ENCODE data around the gene SH2D3A.

The SH2D3A gene

DNA sequence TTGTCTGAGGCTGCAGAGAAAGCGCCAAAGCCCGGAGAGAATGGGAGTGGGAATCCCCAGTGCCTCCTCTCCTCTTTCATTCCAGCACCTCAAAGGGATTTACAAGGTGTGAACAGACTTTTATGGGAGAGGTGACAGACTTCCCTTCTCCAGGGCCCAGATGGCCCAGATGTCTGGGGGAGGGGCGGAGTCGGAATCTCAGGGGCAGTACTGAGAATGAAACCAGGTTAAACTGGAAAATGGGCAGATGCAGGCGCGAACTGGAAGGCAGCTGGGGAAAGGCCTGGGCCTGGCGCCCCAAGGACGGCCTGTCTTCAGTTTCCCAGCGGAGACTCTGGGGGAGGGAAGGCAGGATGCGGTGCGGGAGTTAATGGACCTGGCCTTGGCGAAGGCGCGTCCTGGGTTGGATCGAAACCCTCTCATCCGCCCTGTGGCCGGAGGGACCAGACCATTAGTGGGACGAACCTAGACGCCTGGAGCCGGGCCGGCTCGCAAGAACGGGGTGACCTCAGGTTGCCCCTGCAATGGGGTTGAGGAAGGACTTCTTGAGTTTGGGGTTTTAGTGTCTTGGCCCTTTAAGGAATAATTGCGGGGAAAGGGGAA is 28.3 kb downstream of the SH2D3A start:
- peak in 1 of 4 experiments; percentile 21 for DNase-seq (ENCODE audit: low read depth in 4 of 4, low spot score in 1 of 4)

DNA sequence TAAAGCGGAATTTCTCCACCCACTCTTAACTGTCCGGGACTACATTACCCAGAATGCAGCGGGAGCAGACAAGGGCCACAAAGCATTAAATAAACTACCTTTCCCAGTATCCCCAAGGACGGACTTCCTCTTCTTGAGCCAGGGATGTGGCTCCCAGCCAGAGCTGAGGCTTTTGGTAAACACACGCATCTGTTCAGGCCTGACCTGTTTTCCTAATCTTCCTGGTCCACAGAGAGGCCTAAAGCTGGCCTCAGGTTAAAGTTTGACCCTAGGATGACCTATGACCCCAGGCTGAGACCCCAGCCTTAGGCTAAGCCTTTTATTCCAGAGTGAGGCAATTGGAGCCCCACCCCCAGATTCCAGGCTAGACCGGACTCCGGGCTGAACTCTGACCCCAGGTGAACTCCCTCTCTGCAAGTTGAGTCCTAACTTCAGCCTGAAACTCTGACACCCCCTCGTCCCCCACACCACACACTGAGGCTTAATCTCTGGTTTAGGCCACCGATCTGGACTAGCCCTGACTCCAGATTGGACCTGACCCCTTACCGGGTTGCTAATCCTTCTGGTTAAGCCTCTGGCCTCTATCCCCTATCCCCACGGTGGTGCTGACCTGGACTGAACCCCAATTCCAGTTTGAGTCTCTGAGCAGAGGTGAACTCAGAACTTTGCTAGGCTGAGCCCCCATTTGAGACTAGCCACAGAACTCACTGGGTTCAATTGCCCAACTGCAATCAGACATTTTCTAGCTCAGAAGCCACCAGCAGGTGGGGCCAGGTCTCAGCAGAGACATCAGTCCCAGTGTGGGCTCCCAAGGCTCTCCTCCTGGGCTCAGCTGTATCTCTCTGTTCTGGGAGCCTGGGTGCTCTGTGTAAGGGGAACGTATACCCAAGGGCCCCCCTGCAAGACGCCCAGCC is 29.1 kb downstream of the SH2D3A start:
- DNase-seq (ENCODE audit: low read depth in 4 of 4, low spot score in 1 of 4): peak; percentile 43 to 73 (median 55)

DNA sequence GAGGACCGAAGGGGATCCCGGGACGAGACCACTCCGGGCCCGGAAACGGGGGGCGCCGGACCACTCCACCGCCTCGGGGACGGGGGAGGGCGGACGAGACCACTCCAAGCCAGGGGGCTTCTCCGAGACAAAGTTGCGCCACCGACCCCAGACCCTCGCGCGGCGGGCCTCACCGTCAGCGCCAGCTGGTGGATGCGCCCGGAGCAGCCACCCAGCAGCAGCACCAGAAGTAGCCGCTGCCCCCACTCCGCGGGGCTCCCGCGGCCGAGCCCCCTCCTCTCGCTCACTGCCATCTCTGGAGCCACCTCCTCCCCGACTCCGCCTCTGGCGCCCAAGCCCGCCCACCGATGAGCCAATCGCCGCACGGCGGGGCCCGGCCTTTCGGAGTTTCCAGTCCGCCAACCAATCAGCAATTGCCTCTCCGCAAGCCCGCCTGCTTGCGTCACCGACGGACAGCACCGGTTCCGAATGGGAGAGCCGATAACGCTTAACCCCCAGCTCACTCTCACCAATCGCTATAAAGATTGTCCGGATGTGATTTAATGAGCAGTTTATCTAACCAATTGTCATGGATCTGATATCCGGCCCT is 29.9 kb downstream of the SH2D3A start, which contains the start of gene GPR108:
Gene GPR108, minus strand, starts transcription at position 297 of the 589 bp plus-strand sequence. Its CDS starts 4 bp downstream, at position 293.
- DNase-seq (ENCODE audit: low read depth in 4 of 4, low spot score in 1 of 4): peak; percentile 94 to 99 (median 97)

DNA sequence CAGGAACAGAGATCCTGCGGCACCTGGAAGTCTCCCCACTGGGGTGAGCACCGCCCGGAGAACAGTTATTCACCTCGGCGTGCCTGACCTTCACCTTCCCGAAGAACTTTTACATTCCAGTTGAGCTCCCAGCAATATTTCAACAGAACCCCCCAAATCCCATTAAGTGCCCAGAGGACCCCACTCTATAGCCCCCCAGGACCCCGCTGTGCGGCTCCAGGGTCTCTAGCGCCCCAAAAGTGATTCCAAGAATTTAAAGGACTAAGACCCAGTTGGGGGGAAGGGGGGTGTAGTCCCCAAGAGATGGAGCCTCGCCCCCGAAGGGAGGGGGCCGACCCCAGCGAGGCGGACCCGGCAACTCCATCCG is 30.3 kb downstream of the SH2D3A start:
- no peak for DNase-seq (ENCODE audit: low read depth in 4 of 4, low spot score in 1 of 4)

DNA sequence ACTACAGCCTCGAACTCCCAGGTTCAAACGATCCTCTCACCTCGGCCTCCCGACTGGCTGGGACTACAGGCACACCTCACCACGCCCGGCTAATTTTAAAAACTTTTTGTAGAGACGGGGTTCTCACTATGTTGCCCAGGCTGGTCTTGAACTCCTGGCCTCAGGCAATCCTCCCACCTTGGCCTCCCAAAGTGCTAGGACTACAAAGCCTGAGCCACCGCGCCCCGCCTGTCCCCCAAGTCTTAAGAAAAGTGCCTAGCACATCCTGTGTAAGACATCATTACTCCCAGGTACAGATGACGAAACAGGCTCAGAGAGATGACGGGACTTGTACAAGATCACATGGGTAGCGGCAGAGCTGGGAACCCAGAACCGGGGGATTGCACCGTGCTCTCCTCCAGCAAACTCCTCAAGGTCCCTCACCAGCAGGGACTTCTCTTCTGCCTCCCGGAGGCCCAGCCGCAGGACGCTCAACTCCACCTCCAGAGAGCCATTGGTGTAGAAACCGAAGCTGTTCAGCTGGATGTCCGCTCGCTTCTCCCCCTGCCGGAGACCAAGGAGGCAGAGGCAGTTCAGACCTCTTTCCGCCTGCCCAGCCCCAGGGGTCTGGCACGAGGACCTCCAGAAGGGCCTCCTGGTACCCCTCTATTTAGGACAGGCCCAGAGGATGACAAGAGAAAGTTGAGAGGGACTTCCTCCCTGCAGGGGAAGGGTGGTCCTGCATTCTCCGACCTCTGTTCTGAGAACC is 30.9 kb downstream of the SH2D3A start:
- peak in 3 of 4 experiments; percentile 43 to 61 (median 50) for DNase-seq (ENCODE audit: low read depth in 4 of 4, low spot score in 1 of 4)

DNA sequence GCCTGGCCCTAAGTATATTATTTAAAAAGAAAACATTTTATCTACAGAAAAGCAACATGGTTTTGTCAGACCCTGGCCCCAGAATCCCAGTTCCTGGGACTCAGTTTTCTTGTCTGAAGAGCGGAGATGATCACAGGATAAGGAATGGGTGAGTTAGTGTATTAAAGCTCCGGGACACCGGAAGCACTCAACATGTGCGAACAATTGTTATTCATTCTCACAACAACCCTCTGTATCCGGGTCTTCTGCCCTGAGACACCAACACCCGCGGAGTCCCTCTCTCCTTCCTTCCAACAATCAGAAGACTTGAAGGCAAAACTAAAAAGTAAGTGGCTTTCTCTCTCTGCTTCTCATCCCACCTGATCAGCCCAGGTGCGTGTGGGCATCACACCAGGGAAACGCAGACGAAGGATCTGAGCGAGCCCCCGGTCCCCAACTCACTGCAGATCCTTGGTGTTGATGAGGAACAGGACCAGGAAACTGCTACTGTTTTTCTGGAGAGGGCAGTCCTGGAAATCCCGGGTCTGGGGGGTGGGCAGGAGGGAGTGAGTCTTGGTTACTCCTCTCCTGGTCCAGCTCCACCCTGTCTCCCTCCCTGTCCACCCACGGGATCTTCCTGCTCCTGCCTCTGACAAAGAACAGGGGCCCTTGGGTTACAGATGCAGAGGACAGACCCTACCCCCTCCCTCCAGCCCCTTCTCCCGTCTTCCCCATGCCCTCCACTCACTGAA is 31.9 kb downstream of the SH2D3A start:
- no peak for DNase-seq (ENCODE audit: low read depth in 4 of 4, low spot score in 1 of 4)

DNA sequence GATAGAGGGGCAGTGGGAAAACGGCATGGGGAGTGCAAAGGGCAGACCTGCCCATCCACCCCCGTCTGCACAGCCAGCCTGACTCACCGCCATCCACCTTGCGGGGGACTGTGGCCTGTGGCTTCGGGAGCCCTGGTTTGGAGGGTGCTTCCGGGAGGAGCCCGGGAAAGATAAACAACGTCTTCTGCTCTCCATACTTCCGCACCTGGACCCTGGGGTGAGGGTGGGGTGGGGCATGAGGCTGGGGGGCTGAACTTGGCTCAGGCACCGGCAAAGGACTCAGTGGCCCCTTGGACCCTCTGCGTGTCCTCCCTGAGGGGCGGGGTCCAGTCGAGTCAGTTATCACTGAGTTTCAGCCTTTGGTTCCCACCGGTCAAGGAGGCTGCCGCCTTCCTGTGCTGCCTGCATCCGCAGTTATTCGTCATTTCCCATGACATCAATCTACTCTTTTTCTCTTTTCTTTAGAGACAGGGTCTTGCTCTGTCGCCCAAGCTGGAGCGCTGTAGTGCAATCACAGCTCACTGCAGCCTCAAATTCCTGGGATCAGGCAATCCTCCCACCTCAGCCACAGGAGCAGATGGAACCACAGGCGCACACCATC is 33.0 kb downstream of the SH2D3A start:
- DNase-seq (ENCODE audit: low read depth in 4 of 4, low spot score in 1 of 4): no peak

DNA sequence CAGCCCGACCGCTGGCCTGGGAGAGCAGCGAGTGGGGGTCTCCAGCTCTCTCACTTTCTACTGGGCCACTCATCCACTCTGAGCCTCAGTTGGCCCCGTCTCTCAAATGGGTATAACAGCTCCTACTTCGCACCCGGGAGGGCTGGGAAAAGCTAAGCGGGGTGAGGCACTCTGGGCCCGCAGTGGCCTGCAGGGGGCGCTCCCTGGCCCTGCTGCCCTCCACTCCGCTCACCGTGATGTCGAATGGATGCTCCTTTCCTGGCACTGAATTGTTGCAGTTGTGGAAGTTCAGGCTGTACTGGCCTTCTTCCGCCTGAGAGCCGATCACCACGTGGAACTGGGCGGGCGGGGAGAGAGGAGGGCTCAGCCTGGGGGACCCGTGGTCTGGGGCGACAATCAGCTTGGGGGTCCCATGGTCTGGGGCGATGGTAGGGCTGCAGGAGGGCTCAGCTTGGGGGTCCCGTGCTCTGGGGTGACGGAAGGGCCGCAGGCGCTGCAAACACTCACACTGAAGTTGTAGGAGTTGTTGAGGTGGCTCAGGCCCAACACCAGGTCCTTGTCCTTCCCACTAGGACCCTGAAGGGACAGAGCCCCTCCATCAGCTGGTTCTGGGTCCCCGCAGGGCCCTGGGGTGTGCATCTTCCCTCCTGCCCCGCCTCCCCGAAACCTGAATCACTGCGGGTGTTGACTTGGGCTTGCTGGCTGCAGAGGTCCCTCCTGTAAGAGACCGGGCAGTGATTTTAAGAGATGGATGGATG is 33.7 kb downstream of the SH2D3A start:
- no peak for DNase-seq (ENCODE audit: low read depth in 4 of 4, low spot score in 1 of 4)

DNA sequence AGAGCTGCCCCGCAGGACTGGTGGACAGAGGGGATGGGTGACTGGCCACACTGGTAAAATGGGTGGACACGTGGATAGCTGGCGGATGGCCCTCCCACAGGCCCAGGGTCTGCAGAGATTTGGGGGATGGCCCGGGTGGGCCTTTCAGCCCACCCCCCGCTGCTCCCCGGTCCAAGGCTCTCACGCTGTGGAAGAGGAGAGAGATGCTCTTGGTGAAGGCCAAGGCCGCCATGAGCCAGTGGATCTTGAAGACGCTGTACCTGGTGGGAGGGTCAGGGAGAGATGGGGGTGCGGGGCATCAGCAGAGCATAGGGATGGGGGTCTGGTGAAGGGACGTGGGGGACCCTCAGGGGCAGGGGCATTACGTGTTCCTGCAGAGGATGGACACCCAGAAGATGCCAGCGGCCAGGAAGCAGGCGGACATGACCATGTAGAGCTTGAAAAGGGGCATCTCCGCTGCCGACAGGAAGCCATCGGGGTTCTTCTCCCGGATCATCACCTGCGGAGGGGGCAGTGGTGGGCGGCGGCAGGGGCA is 34.4 kb downstream of the SH2D3A start:
- DNase-seq (ENCODE audit: low read depth in 4 of 4, low spot score in 1 of 4): no peak

DNA sequence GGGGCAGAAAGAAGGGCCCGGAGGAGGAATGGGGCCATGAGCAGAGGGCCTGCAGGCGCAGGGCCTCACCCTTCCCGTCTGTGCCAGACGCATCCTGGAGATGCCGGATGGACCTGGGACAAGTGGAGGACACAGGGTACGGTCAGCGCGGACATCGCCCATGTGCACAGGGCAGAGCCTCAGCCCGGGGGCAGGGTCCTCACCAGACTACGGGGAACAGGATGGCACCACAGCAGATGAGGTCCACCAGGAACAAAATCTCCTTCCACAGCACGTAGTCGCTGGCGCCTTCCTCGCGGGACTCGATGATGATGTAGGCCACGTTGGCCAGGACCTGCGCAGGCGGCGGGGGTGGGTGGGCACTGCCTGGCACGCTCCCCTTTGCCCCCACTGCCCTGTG is 35.4 kb downstream of the SH2D3A start:
- no peak for DNase-seq (ENCODE audit: low read depth in 4 of 4, low spot score in 1 of 4)

DNA sequence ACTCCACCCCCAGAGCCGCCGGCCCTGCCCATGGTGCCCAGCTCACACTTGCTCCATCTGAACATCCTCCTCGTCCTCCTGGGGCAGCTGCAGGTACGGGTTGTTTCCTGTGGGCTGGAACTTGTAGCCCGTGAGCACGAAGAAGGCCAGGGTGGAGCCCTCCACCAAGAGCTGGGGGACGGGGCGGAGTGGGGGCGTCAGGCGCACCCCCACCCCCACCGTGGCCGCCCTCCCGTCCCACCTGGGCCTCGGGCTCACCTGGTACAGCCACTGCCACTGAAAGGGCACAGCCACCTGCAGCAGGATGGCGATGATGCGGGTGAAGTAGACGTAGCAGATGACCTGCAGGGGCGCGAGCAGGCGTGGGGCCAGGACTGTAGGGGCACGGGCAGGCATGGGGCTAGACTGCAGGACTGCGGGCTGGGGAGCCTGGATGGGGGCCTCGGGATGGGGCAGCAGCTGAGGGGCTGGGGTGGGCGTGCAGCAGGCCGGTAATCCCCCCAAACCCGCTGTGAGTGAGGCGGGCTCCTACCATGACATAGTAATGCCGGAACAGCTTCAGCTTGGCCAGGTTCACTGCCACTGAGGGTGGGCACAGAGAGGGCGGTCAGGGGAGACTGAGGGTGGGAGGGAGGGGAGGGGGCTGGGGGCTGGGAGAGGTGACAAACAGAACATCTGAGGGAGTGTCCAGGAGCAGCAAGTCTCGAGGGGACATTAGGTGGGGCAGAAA is 36.1 kb downstream of the SH2D3A start:
- no peak for DNase-seq (ENCODE audit: low read depth in 4 of 4, low spot score in 1 of 4)

DNA sequence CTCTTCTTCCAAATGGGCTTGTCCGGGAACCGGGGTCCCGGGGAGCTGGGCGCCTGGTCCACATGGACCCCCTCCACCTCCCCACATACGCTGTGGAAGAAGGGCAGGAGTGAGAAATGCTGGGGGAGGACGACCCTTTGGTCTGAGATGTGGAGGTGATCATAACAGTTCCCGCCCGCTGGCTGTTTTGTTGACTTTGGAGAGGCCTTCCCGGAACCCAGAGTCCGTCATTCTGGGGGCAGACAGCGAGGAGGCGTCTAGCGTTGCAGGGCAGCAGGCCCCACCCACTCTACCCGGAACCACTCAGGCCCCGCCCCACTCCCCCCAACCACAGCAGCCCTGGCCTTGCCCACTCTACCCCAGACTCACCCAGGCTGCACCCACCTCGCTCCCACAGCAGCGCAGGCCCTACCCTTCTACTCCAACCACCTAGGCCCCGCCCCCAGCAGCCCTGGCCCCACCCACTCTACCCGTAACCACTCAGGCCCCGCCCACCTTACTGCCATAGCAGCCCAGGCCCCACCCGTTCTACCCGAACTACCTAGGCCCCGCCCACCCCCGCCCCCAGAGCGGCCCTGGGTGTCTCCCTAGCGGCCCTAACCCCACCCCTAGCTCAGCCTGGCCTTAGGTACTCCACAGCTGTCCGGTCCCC is 37.0 kb downstream of the SH2D3A start:
- DNase-seq (ENCODE audit: low read depth in 4 of 4, low spot score in 1 of 4): peak in 1 of 4 experiments; percentile 24

DNA sequence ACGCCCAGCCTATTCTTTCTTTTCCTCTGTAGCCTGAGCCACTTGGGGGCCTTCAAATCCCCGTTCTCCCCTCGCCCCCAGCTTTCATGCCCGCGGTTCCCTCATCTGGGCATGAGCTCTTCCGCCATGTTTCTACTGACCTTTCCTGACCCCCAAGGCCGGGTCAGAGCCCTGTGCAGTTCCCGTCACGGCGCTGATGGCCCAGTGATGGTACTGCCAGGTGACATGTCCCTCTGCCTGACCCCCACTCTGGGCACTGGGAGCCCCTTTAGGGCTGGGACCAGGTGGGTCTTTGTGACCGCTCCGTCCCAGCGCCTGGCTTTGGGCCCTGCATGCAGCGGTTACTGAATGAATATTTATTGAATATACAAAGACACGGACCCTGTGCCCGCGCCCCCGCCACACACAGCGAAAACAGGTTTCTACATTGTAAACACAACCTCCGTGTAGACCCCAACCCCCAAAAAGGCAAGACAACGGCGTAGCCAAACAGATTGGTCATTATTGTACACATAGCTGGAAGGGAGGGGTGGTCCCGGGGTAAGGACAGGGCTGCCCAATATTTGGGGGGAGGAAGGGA is 37.6 kb downstream of the SH2D3A start:
- no peak for DNase-seq (ENCODE audit: low read depth in 4 of 4, low spot score in 1 of 4)

DNA sequence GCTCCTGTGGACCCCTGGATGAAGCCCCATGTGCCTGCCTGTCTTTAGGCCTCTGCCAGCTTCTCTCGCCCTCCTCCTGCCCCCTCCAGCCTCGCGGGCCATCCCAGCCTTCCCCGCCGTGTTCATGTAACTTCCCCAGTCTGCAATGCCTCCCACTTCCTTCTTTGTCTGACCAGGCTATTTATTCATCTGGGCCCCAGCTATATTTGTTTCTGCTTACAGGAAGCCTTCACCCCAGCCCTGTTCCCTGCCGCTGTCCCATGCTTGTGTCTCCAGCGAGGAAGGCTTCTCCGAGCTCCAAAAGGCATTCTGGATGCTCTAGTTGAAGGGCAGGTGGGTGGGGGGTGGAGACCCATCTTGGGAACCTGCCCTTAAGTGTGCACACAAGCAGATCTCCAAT is 38.9 kb downstream of the SH2D3A start:
- DNase-seq (ENCODE audit: low read depth in 4 of 4, low spot score in 1 of 4): no peak

DNA sequence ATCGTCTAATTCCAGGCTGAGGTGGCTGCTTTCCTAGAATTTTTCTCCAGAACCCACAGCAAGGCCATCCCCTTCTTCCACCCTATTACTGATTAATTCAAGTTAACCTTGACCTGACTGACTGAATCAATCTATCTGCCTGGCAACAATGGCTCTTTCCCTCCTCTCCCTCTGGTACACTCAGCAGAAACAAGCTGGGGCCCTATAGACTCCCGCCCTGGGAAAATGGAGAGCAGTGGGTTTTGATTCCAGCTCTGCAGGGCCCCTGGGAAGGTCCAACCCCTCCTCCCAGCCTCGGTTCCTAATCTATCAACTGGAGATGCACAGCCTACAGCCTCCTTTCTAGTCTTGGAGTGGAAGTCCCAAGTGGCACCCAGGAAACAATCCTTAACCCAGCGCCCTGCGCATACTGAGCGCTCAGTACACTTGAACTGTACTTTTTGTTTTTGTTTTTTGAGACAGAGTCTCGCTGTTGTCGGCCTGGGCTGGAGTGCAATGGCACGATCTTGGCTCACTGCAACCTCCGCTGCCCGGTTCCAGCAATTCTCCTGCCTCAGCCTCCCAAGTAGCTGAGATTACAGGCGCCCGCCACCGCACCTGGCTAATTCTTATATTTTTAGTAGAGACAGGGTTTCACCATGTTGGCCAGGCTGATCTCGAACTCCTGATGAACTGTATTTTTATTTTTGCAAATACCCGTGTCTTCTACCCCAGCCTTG is 41.6 kb downstream of the SH2D3A start:
- DNase-seq (ENCODE audit: low read depth in 4 of 4, low spot score in 1 of 4): no peak

DNA sequence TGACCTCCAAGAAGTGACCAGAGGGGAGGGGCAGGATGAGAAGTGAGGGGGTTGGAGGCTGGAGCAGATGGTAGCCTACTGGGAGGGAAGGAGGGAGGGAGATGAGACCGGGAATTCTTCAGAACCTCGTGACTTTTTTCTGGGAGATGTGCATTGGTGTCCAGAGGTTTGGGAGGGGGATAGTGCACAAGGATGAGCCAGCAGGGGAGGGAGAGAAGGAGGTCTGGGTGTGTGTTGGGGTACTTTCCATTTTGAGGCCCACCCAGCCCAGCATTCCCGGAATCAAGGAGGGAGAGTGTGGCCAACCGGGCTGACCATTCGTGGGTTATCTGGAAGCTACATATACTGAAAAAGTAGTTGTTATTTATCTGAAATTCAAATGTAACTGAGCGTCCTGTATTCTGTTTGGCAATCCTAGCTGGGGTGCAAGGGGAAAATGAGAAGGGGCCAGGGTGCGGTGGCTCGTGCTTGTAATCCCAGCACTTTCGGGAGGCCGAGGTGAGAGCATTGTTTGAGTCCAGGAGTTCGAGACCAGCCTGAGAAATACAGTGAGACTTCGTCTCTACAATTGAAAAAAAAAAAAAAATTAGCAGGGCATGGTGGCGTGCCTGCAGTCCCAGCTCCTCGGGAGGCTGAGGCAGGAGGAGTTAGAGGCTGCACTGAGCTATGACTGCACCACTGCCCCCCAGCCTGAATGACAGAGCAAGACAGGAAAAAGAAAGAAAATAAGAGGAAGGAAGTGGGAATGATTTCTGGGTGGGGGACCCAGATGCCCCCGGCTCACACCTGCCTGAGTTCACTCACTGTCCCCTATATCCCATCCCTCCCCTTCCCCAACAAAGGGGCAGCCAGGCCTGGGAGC is 42.4 kb downstream of the SH2D3A start:
- no peak for DNase-seq (ENCODE audit: low read depth in 4 of 4, low spot score in 1 of 4)

All from stimulated activated CD4-positive, alpha-beta T cell treated with anti-CD3 and anti-CD28 coated beads, Interleukin-1b, Interleukin-23, amount 100 ng/mL, for 24 hours (primary cell).